ENCODE results near the gene APEH. TPM values are rescaled to one million over a fixed set of nuclear protein-coding genes. Genes with fewer than 3 reads are reported as not detected.
"Not testable (repeated sequence)": the region's sequence is repeated elsewhere in the genome, so short reads cannot be mapped to it uniquely, and the experiment has no call there.

The APEH gene
- total RNA-seq, 1 experiment from 2014 or later = 215 TPM

DNA sequence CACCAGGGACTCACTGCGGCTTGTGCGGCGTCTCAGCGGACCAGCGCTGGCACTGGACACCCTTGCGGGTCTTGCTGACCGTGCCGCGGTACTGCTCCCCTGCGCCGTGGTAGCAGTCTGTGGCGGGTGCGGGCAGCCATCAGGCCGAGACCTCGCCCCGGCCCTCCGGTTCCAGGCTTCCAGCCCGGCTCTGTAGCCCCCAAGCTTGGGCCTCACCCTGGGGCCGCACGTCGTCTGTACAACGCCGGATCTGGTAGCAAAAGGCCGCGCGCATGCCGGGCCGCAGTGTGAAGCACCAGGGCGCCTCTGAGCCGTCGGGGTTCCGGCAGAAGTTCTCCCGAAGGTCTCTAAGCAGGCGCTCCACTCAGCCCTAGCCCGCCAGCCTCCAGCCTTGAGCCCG, 11.7 kb downstream of the APEH start:
- not testable (repeated sequence) for H4K20me1 ChIP-seq (ENCODE audit: control insufficient read depth, insufficient read depth, insufficient read length); H3K79me2 ChIP-seq (ENCODE audit: insufficient read depth, low read length); H3K23me2 ChIP-seq (ENCODE audit: insufficient read length, low read depth, low read length, poor library complexity, severe bottlenecking); H3K9me3 ChIP-seq (ENCODE audit: control insufficient read depth, low read depth, low read length); H3K27ac Mint-ChIP-seq; H2BK15ac ChIP-seq (ENCODE audit: low read depth, low read length); H4K91ac ChIP-seq (ENCODE audit: insufficient read length, low read depth, low read length); H3K18ac ChIP-seq (ENCODE audit: insufficient read length, low read depth, low read length); H4K5ac ChIP-seq (ENCODE audit: insufficient read length, low read depth, low read length); H3K9me3 Mint-ChIP-seq; H2BK20ac ChIP-seq (ENCODE audit: low read depth, low read length, poor library complexity, severe bottlenecking); H3K14ac ChIP-seq (ENCODE audit: insufficient read depth, low read length); H3K4me1 ChIP-seq (ENCODE audit: insufficient read depth, low read length); H2BK120ac ChIP-seq (ENCODE audit: low read depth, low read length, poor library complexity, severe bottlenecking); H3K4ac ChIP-seq (ENCODE audit: low read depth, low read length); DNase-seq; H2BK12ac ChIP-seq (ENCODE audit: insufficient read length, low read depth, low read length); H3K9ac ChIP-seq (ENCODE audit: extremely low read depth, insufficient read length, low read length); H3K27me3 ChIP-seq (ENCODE audit: insufficient read depth, low read length); H3K27me3 Mint-ChIP-seq (ENCODE audit: low read depth); H3T11ph ChIP-seq (ENCODE audit: low read length); H3K79me1 ChIP-seq (ENCODE audit: insufficient read depth, low read depth, low read length, poor library complexity, severe bottlenecking); H3K27ac ChIP-seq (ENCODE audit: insufficient read length, low read depth, low read length); H2AK5ac ChIP-seq (ENCODE audit: insufficient read length, low read length); H2BK5ac ChIP-seq (ENCODE audit: insufficient read length, low read length); H3K23ac ChIP-seq (ENCODE audit: insufficient read length, low read depth, low read length); H3K56ac ChIP-seq (ENCODE audit: insufficient read length, low read depth, low read length); H4K8ac ChIP-seq (replicated peaks; ENCODE audit: insufficient read length, low read depth, low read length); H2AFZ ChIP-seq (ENCODE audit: low read length)
- H3K4me3 Mint-ChIP-seq = peak overlapping the region; percentile 74 to 86; a peak in 4 of 5 replicates
- H3K4me1 Mint-ChIP-seq = peaks cover 20 to 30% of the 10 kb centered on the region in 2 experiments
- no CpG with 5 or more reads among the region's 36 CpGs for WGBS (ENCODE audit: extremely low coverage, insufficient read length, low lambda C conversion rate)
- H3K4me2 ChIP-seq (ENCODE audit: insufficient read depth, insufficient read length, low read length) = peak overlapping the region; percentile 24
- peaks cover 11 to 32% (median 28%) of the 10 kb centered on the region in 3 experiments; a peak in 6 of 7 replicates for H3K36me3 Mint-ChIP-seq (ENCODE audit: insufficient read depth in 1 of 3, low read depth in 3 of 3)
